NCI-H2029 (cell line): Measurements from ENCODE around the gene CCDC88C.

ENCODE experiments used
- DNase-seq: peaks from one replicate; lab custom pipeline; 2025; lab: John Stamatoyannopoulos, UW

CCDC88C gene

GRCh38 chr14:91396959-91397815 lies 20.4 kb downstream of the CCDC88C start:
- DNase-seq: no peak

GRCh38 chr14:91396013-91396660 lies 21.5 kb downstream of the CCDC88C start:
- DNase-seq: no peak

GRCh38 chr14:91395466-91395865 lies 22.2 kb downstream of the CCDC88C start:
- no peak for DNase-seq

- DNase-seq: no peak
Measured at GRCh38 chr14:91394105-91395081, 23.2 kb downstream of the CCDC88C start.

- DNase-seq: no peak
Measured at GRCh38 chr14:91392623-91393303, 24.9 kb downstream of the CCDC88C start.

GRCh38 chr14:91390165-91390778 lies 27.3 kb downstream of the CCDC88C start:
- no peak for DNase-seq

- no peak for DNase-seq
Measured at GRCh38 chr14:91389150-91389549, 28.5 kb downstream of the CCDC88C start.

- no peak for DNase-seq
Measured at GRCh38 chr14:91388551-91388975, 29.1 kb downstream of the CCDC88C start.

- no peak for DNase-seq
Measured at GRCh38 chr14:91387951-91388381, 29.7 kb downstream of the CCDC88C start.

- peak; percentile 45 for DNase-seq
Measured at GRCh38 chr14:91387169-91387835, 30.3 kb downstream of the CCDC88C start.

GRCh38 chr14:91385697-91386096 lies 31.9 kb downstream of the CCDC88C start:
- DNase-seq: no peak

- no peak for DNase-seq
Measured at GRCh38 chr14:91385224-91385623, 32.4 kb downstream of the CCDC88C start.

GRCh38 chr14:91383439-91383838 lies 34.2 kb downstream of the CCDC88C start:
- peak; percentile 39 for DNase-seq

GRCh38 chr14:91381801-91382670 lies 35.6 kb downstream of the CCDC88C start:
- DNase-seq: no peak

- DNase-seq: no peak
Measured at GRCh38 chr14:91380610-91381371, 36.8 kb downstream of the CCDC88C start.

- no peak for DNase-seq
Measured at GRCh38 chr14:91380123-91380522, 37.5 kb downstream of the CCDC88C start.

- no peak for DNase-seq
Measured at GRCh38 chr14:91379579-91379932, 38.1 kb downstream of the CCDC88C start.

- DNase-seq: no peak
Measured at GRCh38 chr14:91378930-91379578, 38.6 kb downstream of the CCDC88C start.
